T-helper 9 cell (primary cell): ENCODE results near the gene KLHL36.

ENCODE experiments used
- DNase-seq: peaks from one replicate; pipeline ENCODE4 v3.0.0-alpha.2; 2020

The KLHL36 gene

DNA sequence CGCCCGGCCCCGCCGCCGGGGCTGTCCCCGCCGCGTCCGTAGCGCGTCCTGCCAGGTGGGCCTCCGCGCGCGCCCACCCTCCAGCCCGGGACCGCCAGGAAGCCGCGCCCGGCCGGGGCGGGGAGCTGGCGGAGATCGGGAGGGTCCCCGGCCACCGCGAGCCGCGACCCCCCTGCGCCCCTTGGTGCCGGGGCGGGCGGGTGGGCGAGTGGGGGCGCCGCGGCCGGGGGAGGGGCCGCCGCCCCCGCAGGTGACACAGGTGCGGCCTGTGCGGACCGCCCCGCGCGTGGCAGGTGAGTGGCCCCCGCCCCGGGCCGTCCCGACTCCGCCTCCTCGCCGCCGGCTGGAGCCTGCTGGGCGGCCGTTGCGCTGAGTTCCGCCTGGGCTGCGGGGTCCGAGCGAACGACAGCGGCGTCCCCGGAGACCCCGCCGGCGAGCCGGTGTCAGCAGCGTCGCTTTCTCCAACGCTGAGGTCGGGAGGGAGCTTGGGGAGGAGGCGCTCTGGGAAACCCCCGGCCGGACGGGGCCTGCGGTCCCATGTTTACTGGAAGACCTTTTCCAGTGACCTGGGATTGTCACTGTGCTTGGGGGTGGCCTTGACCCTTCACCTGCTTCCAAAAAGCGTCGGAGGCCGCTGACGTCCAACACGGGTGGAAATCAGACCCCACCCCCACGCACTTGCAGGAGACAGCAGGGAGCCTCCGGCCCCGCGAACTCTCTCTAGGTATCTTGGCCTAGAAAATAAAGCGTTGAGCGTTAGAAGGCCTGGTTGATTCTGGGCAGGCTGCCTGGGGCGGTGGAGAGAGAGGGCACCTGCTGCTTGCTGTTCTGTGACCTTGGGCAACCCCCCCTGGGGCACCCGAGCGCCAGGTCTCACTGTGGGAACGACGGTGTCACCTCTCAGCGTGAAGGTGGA is 542 bp downstream of the KLHL36 start:
- DNase-seq: peak; percentile 36

DNA sequence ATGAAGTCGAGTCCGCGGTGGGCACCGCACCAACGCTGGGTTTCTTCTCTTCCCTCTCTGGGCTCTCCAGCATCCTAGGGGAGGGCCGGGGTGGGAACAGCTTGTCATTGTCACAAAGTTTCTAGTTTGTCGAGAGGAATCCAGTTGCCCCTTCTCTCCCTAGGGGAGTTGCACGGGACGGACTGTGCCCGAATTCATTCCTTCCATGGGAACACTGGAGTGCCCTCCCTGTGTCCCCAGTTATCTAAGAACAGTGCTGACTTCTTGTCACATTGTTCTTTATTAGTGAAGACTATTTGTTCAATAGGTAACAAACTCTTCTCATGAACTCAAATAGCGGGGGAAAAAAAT is 1.2 kb downstream of the KLHL36 start:
- no peak for DNase-seq

DNA sequence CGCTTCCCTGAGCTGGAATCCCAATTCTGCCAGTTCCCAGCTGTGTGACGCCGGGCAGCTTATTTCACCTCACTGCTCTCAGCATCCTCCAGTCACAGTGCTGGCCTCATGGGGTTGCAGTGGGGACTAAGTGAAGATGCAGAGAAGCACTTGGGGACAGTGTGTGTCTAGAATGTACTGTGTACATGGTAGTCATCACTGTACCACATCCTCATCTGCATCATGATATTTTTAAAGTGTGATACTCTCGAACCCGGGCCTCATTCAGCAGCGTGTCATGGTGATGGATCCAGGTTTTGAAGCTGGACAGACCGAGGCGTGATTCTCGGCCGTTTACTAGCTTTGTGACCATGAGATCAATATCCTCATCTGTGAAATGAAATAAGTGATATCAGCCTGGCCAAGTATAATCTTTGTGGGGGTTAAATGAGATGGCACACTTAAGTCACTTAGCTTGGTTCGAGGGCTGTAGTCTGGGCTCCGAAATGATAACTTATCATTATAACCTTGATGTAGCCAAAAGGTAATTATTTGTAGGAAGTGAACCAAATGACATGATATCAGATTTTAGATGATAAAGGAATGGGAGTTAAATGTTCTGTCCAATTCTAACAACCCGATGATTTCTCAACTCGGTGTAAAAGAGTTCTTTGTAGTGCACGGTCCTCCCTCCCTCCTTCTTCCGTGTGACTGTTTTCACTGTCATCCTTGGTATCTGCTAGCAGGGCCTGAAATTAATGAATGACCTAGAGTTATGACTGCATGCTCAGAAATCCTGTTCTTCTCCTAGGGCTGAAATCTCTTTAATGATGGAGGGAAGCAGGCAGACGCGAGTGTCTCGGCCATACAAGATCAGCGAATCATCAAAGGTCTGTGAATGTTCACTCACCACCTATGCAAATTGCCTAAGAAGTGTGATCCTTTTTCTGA is 2.0 kb downstream of the KLHL36 start:
- no peak for DNase-seq

DNA sequence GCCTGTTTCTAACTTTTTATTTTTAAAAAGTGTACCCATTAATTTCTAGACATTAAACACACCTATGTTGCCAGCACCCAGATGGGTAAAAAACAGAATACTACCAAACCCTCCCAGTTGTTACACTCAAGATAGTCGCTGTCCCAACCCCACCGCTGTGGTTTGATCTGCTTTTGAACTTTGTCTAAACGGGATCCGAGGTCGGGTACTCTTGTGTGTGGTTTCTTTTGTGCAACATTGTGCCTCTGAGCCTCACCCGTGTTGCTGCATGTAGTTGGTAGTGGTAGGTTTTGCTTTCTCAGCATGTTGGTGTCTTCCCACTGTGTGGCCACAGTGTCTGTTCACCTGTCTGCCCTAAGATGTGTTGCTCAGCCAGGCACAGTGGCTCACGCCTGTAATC is 4.3 kb downstream of the KLHL36 start:
- DNase-seq: peak; percentile 12

DNA sequence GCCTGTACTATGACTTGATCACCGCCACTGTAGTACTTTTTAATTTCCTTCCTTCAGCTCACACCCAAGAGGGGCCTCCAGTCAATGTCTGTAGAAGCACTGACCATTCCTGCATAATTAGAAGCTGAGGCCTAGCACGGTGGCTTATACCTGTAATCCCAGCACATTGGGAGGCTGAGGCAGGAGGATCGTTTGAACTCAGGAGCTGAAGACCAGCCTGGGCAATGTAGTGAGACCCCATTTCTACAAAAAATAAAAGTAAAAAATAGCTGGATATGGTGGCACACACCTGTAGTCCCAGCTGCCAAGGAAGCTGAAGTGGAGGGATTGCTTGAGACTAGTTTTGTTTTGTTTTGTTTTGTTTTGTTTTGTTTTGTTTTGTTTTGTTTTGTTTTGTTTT is 5.9 kb downstream of the KLHL36 start:
- no peak for DNase-seq

DNA sequence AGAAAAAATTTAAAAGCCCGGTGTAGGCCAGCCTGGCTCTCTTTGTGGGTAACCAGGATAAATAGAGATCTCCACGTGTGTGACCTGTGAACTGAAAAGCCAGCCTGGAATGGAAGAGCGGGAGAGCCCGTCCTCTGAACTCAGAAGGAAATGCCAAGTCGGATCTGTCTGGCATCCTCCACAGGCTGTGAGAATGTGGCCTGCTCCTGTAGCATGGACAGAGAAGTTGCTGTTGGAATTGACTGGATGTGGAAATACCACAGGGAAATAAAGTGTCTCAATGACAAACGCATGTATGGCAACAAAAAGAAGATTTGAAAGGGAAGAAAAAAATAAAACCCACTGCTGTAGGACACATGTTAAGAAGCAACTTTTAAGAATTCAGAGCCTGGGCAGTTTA is 6.7 kb downstream of the KLHL36 start:
- DNase-seq: no peak

DNA sequence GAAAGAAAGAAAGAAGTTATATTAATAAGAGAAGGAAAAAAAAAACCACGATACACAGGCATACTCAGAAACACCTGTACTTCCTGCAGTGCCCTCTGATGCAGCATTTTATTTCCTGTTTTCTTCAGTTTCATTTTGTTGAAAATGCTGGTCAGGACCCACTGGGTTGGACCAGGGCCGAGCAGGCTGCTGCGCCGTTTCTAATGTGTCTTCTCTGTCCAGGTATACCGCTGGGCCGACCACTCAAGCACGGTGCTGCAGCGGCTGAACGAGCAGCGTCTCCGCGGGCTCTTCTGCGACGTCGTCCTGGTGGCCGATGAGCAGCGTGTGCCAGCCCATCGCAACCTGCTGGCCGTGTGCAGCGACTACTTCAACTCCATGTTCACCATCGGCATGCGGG is 8.3 kb downstream of the KLHL36 start:
- DNase-seq: no peak

DNA sequence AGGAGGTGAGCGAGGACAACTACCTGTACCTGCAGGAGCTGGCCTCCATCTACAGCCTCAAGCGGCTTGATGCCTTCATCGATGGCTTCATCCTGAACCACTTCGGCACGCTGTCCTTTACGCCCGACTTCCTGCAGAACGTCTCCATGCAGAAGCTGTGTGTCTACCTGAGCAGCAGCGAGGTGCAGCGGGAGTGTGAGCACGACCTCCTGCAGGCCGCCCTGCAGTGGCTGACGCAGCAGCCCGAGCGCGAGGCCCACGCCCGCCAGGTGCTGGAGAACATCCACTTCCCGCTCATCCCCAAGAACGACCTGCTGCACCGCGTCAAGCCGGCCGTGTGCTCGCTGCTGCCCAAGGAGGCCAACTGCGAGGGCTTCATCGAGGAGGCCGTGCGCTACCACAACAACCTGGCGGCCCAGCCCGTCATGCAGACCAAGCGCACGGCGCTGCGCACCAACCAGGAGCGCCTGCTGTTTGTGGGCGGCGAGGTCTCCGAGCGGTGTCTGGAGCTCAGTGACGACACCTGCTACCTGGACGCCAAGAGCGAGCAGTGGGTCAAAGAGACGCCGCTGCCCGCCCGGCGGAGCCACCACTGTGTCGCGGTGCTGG is 9.0 kb downstream of the KLHL36 start:
- no peak for DNase-seq

DNA sequence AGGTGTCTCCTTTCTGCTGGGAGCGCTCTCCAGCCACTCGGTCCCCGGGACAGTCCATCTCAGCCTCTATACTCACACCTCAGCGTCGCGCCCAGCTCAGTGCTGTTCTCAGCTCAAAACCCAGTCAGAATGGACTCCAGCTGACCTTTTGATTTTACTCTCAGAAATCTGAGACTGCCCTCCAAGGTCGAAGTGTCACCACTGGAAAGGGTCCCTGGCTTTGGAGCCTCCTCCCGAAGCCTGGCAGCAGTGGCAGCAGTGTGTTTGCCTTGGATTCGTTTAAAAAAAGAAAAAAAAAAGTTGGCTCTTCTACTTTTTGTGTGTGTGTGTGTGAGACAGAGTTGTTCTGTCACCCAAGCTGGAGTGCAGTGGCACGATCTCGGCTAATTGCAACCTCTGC is 10.4 kb downstream of the KLHL36 start:
- DNase-seq: no peak

DNA sequence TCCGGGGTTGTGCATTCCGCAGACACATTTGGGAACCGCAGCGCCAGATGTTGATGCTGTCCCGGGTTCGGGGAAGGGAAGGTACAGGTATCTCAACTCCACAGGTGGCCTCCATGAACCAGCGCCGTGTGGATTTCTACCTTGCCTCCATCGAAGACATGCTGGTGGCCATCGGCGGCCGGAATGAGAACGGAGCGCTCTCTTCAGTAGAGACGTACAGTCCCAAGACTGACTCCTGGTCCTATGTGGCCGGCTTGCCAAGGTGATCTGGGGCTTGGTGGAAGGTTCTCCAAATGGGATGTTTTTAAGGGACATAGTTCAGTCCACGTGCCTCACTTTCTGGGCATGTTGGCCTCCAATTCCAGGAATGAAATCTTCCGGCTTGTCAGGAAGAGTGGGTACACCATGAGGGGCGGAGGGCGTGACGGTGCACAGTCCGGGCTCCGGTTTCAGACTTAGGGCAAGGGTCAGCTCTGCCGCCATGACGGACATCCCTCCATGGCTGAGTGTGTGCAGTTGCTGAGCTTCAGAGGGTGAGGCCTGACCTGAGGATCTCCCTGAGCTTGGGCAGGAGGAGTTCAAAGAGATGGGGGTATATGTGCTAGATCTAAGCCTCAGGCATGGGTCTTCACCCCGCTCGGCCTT is 11.5 kb downstream of the KLHL36 start:
- no peak for DNase-seq

DNA sequence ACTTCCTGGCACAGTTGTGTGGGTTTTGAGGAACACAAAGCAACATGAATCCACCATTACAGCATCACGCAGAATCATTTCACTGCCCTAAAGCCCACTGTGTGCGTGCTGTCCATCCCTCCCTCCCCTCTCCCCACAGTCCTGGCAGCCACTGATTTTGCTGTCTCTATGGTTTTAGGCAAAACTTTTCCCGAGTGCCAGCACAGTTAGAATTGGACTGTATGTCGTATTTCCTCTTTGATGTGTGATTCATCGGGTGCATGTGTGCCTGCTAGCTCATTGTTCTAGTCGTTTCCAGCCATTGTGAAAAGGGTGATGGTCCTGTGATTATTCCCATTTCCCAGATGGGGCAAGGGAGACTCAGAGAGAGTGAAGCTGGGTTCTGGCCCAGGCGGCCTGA is 12.7 kb downstream of the KLHL36 start:
- no peak for DNase-seq

DNA sequence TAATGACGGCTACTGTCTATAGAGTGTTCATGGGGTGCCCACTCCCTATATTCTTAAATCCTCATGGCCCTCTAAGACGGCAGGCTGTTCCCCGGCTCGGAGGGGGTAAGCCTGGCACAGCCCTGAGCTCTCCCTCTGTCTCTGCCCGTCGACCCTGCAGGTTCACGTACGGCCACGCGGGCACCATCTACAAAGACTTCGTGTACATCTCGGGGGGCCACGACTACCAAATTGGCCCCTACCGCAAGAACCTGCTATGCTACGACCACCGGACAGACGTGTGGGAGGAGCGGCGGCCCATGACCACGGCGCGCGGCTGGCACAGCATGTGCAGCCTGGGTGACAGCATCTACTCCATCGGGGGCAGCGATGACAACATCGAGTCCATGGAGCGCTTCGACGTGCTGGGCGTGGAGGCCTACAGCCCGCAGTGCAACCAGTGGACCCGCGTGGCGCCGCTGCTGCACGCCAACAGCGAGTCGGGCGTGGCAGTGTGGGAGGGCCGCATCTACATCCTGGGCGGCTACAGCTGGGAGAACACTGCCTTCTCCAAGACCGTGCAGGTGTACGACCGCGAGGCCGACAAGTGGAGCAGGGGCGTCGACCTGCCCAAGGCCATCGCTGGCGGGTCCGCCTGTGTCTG is 13.2 kb downstream of the KLHL36 start:
- no peak for DNase-seq

DNA sequence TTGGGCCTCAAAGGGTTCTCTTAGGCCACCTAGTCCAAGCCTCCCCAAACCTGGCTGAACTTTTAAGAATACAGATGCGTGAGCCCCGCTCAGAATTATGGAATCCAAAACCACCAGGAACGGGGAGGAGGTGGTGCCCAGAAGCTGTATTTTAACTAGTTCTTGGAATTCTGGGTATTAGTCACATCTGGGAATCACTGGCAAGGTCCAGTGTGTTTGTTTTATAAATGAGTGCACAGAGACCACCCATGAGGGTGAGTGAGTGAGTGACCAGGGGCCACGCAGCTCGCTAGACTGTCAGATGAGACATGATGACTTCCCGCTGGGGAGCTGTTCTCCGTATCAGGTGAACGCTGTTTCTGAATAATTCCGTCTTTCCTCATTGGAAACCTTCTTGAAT is 14.2 kb downstream of the KLHL36 start:
- DNase-seq: no peak

DNA sequence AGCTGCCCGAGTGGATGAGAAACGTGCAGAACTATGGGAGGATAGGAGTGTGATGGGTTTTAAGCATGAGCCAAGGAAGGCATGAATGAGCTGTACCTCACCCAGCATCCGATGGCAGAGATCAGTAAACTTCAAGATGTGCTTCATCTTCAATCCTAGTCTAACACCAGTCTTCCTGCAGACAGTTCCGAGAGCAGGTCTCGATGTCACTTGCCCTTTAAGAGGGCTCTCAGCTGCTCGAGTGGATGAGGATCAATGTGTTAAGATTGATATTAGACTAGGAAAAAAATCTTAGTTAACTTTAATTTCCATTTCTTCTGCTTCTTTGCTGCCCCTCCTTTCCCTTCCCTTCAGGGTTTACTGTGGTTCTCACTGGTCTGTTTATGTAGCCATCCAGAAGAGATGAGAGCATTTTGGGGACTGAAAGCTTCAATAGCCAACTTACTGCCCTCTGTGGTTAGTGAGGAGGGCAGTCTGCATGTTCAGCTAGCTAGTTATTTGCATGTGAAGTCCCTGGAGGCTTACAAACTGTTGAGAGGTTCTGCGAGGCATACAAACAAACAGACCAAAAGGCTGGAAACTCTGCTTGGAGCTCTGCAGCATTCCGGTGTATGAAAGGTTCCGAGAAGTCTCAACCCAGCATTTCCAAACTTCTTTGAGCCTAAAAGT is 15.3 kb downstream of the KLHL36 start:
- DNase-seq: no peak

DNA sequence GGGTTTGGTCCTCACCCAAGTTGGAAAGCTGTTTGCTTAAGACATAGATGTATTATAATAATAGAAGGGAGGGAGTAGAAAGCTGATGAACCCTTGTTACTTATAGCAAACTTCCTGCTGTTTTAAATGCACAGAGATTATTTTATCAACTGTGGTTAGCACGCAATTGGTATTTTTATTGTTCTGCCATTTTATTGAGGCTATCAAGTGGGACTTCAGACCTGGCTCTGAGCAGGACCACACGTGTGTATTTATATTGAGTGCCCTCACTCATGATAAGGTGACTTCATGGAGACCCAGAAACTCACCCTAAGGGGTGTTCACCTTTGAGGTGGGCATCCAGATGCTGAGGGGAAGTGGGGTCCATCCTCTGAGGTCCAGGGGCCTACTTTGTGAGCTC is 17.0 kb downstream of the KLHL36 start:
- no peak for DNase-seq

DNA sequence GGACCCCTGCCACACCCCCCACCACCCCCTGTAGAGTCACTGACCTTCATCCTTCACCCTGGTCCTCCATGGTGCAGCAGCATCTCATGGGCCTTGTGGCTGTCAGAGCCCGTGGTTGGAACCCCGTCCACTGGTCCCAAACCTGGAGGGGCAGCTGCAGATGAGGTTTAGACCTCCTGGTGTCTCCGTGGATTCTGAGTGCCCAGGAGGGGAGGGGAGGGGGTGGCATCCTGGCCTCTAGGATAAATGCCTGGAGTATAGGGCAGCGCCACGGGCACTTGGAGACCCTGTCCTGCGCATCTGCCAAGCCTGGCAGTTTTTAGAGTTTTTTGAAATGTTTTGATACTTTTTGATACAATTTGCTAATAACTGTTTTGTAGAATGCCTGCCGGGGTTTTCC is 17.5 kb downstream of the KLHL36 start:
- no peak for DNase-seq

DNA sequence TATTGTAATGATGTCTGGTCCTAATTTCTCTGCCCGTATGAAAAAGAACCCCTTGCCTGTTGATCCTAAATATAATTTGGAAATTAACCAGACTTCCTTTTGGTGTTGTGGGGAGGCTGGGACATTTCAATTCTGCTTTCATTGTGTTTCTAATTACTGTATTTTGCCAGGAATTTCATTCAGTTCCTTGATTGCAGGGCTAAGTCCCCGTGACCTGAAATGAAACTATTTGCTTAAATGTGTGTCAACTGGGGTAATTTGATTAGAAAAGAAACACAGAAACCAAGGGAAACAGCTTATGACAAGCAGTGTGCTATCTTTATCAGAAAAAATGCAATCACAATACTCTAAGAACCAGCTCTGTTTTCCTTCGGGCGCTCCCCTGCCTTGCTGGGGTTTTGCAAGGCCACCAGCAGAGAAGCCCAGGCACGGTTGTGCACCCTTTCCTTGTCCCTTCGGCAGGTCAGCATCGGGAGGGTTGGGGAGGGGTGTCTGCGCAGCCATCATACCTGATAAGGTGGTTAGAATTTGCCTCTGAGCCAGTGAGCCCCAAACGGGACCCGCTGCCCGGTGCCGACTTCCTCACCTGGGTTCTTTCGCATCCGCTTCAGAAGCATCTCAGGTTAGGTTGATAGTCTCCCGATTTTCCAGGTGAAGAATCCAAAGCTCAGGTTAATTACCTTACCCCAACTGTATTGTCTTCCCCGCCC is 19.4 kb downstream of the KLHL36 start:
- no peak for DNase-seq

DNA sequence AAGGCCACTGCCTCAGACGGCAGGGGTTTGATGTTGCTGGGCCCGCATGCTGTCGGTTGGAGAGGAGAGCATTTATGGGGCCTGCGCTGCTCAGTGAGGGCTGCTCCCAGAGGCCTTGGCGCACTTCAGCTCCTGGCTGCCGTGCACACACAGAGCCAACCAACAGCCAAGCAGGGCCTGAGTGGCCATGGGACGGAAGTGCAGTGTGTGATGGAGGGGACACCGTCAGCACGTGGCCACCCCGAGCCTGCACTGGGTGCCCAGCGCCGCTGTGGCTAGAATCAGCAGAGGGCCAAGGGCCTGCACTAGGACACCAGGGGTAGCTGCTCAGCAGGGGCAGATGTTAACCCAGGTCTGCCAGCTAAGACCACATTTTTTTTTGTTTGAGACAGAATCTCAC is 21.8 kb downstream of the KLHL36 start:
- DNase-seq: no peak

DNA sequence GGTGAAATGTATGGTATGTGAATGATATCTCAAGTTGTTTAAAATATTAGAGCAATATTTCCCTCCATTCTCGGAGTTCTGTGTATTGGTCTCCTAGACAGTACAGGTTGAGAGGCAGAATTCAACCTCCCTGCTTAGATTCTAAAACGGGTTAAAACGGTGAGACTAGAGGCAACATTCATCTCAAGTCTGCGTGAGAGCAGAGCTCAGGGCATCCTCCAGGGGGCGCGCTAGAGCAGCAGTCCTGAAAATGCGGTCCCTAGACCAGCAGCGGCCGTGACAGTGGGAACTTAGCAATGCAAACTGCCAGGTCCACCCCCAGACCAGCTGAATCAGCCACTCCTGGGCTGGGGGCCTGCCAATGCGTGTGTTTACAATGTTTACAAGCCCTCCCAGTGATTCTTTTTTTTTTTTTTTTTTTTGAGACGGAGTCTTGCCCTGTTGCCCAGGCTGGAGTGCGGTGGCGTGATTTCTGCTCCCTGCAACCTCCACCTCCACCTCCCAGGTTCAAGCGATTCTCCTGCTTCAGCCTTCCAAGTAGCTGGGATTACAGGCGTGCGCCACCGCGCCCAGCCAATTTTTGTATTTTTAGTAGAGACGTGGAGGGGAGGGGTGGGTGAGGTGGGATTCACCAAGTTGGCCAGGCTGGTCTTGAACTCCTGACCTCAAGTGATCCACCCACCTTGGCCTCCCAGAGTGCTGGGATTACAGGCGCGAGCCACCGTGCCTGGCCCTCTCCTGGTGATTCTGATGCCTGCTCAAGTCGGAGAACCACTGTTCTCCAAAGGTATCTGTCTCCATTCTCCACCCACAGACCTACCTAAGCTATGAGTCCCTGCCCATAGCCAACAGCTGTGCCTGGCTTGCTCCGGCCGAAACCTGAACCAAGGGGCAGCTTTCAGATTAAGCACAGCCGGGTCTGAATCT is 24.2 kb downstream of the KLHL36 start:
- peak; percentile 89 for DNase-seq

DNA sequence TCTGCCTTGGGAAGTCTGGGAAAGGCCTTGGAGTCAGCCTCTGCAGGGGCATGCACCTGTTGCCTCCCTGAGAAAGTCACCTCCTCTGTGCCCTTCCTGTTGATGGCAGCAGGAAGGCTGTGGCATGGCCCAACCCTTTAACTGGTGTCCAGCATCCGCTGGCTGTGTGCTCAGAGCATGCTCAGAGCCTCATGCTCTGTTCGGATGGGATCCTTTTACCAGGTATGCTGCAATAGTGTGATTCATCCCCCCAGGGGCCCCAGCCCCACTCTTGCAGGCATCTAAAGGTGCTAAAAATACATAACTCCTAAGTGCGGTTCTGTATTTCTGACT is 24.9 kb downstream of the KLHL36 start:
- no peak for DNase-seq
